Uterus (tissue), 2 donors: ENCODE measurements around the gene UBE2QL1.

Source experiments
- CTCF ChIP-seq, 4 experiments: fragments of 200-600 bp in 2 of 4; fragments of 450-650 bp in 2 of 4; sonication (generic) in 2 of 4; IDR thresholded peaks; one replicate each; pipeline ENCODE4 v1.5.1; 2016 to 2019; ENCODE audit warnings: antibody characterized with exemption in 4 of 4, mild to moderate bottlenecking in 2 of 4, moderate library complexity in 1 of 4
- POLR2A ChIP-seq, 2 donors: fragments of 450-650 bp; IDR thresholded peaks; one replicate each; pipeline ENCODE4 v1.6.1; 2016; ENCODE audit warnings: antibody characterized with exemption in 2 of 2, mild to moderate bottlenecking in 1 of 2, moderate library complexity in 1 of 2

GRCh38 chr5:6408260-6408596, 40.4 kb upstream of the UBE2QL1 start:
- TF ChIP-seq CTCF (IDR thresholded peaks at IDR 0.05), result no peak
- TF ChIP-seq POLR2A (IDR thresholded peaks at IDR 0.05), result no peak
